IPS DF 6.9 (cell line): Measurements from ENCODE around the gene UBE2QL1.
"Not testable (repeated sequence)": the region's sequence is repeated elsewhere in the genome, so short reads cannot be mapped to it uniquely, and the experiment has no call there.

Experiments
- DNase-seq: peaks from one replicate; pipeline ENCODE4 v3.0.0-alpha.2; 2013; ENCODE audit warnings: low read depth, low spot score
- H3K27ac ChIP-seq: one replicate; pipeline ENCODE4 v1.5.1; 2013; ENCODE audit warnings: low read length, control low read depth
- H3K27me3 ChIP-seq: 2 replicates; pipeline ENCODE4 v1.6.1; 2013; ENCODE audit warnings: mild to moderate bottlenecking, low read length; ENCODE audit not compliant: control insufficient read depth, insufficient read depth
- H3K36me3 ChIP-seq: 2 replicates; pipeline ENCODE4 v1.6.1; 2013; ENCODE audit warnings: low read length; ENCODE audit not compliant: control insufficient read depth, insufficient read depth
- H3K4me1 ChIP-seq: 2 replicates; pipeline ENCODE4 v1.6.1; 2013; ENCODE audit warnings: low read length; ENCODE audit not compliant: control insufficient read depth, insufficient read depth
- H3K4me3 ChIP-seq: 2 replicates; pipeline ENCODE4 v1.5.1; 2013; ENCODE audit warnings: mild to moderate bottlenecking, low read length
- H3K9me3 ChIP-seq: 2 replicates; pipeline ENCODE4 v1.6.1; 2013; ENCODE audit warnings: low read length, inconsistent platforms; ENCODE audit not compliant: control insufficient read depth, insufficient read depth
- WGBS: extraction: QIAGEN DNeasy Blood & Tissue Kit; methylation state at CpG from one replicate; pipeline ENCODE4 v1.1.7; 2013; ENCODE audit warnings: mixed read lengths, missing lambda C conversion rate; ENCODE audit not compliant: insufficient read length, insufficient coverage; 5-methylcytosine and 5-hydroxymethylcytosine counted together

The UBE2QL1 gene

GRCh38 chr5:6505783-6506557, 57.3 kb downstream of the UBE2QL1 start:
- Histone ChIP-seq H3K27ac (no peak overlapping the region), H3K36me3 (no peaks in the 10 kb centered on the region)

GRCh38 chr5:6506611-6507010, 58.0 kb downstream of the UBE2QL1 start:
- H3K36me3 ChIP-seq: no peaks in the 10 kb centered on the region
- H3K27me3 ChIP-seq: no peaks in the 10 kb centered on the region
- no peak overlapping the region for H3K4me3 ChIP-seq
- no peaks in the 10 kb centered on the region for H3K4me1 ChIP-seq
- H3K9me3 ChIP-seq: no peaks in the 10 kb centered on the region
- no CpG with 5 or more reads among the region's 16 CpGs for WGBS
- DNase-seq: no peak
- H3K27ac ChIP-seq: no peak overlapping the region

More at GRCh38 chr5:6505783-6506557, 57.3 kb downstream of the UBE2QL1 start:
- Histone ChIP-seq H3K9me3 (no peaks in the 10 kb centered on the region), H3K4me1 (no peaks in the 10 kb centered on the region), H3K4me3 (no peak overlapping the region), H3K27me3 (no peaks in the 10 kb centered on the region)
- WGBS: no CpG with 5 or more reads among the region's 11 CpGs
- no peak for DNase-seq

- no peaks in the 10 kb centered on the region for H3K27me3 ChIP-seq
- no CpG with 5 or more reads among the region's 11 CpGs for WGBS
- no peaks in the 10 kb centered on the region for H3K9me3 ChIP-seq
- H3K27ac ChIP-seq: no peak overlapping the region
- H3K4me1 ChIP-seq: no peaks in the 10 kb centered on the region
- H3K4me3 ChIP-seq: no peak overlapping the region
- DNase-seq: no peak
- H3K36me3 ChIP-seq: no peaks in the 10 kb centered on the region
Observed at GRCh38 chr5:6508931-6509330, 60.3 kb downstream of the UBE2QL1 start.

- no peaks in the 10 kb centered on the region for H3K9me3 ChIP-seq
- H3K27ac ChIP-seq: no peak overlapping the region
- no peaks in the 10 kb centered on the region for H3K36me3 ChIP-seq
- H3K4me1 ChIP-seq: no peaks in the 10 kb centered on the region
- no peaks in the 10 kb centered on the region for H3K27me3 ChIP-seq
- H3K4me3 ChIP-seq: no peak overlapping the region
- no peak for DNase-seq
- WGBS: no CpG with 5 or more reads among the region's 2 CpGs
Observed at GRCh38 chr5:6510132-6510531, 61.5 kb downstream of the UBE2QL1 start.

- H3K4me3 ChIP-seq: no peak overlapping the region
- DNase-seq: no peak
- H3K27me3 ChIP-seq: no peaks in the 10 kb centered on the region
- no peaks in the 10 kb centered on the region for H3K36me3 ChIP-seq
- H3K9me3 ChIP-seq: no peaks in the 10 kb centered on the region
- no peaks in the 10 kb centered on the region for H3K4me1 ChIP-seq
- no CpG with 5 or more reads among the region's 4 CpGs for WGBS
- no peak overlapping the region for H3K27ac ChIP-seq
Observed at GRCh38 chr5:6510973-6511372, 62.3 kb downstream of the UBE2QL1 start.

- H3K27ac ChIP-seq, H3K36me3 ChIP-seq, H3K4me3 ChIP-seq, H3K4me1 ChIP-seq, DNase-seq, H3K9me3 ChIP-seq, H3K27me3 ChIP-seq: not testable (repeated sequence)
- 100% methylated on average over 1 of the region's 5 CpGs for WGBS
Observed at GRCh38 chr5:6515812-6516211, 67.2 kb downstream of the UBE2QL1 start.

GRCh38 chr5:6516823-6517222, 68.2 kb downstream of the UBE2QL1 start:
- Histone ChIP-seq H3K27ac (no peak overlapping the region), H3K4me1 (no peaks in the 10 kb centered on the region), H3K9me3 (no peaks in the 10 kb centered on the region), H3K4me3 (no peak overlapping the region), H3K27me3 (no peaks in the 10 kb centered on the region), H3K36me3 (no peaks in the 10 kb centered on the region)
- DNase-seq: no peak
- no CpG with 5 or more reads among the region's 4 CpGs for WGBS

- no peaks in the 10 kb centered on the region for H3K4me1 ChIP-seq
- H3K4me3 ChIP-seq: no peak overlapping the region
- no CpG with 5 or more reads among the region's 6 CpGs for WGBS
- no peaks in the 10 kb centered on the region for H3K36me3 ChIP-seq
- no peaks in the 10 kb centered on the region for H3K9me3 ChIP-seq
- H3K27me3 ChIP-seq: no peaks in the 10 kb centered on the region
- DNase-seq: no peak
- H3K27ac ChIP-seq: no peak overlapping the region
Observed at GRCh38 chr5:6517510-6517909, 68.9 kb downstream of the UBE2QL1 start.

- Histone ChIP-seq H3K9me3 (no peaks in the 10 kb centered on the region), H3K4me3 (no peak overlapping the region), H3K27ac (no peak overlapping the region), H3K36me3 (no peaks in the 10 kb centered on the region), H3K27me3 (no peaks in the 10 kb centered on the region), H3K4me1 (no peaks in the 10 kb centered on the region)
- no CpG with 5 or more reads among the region's 9 CpGs for WGBS
- DNase-seq: no peak
Observed at GRCh38 chr5:6518298-6519057, 69.8 kb downstream of the UBE2QL1 start.

- Histone ChIP-seq H3K4me1 (no peaks in the 10 kb centered on the region), H3K9me3 (no peaks in the 10 kb centered on the region), H3K4me3 (no peak overlapping the region), H3K36me3 (no peaks in the 10 kb centered on the region), H3K27me3 (no peaks in the 10 kb centered on the region), H3K27ac (no peak overlapping the region)
- WGBS: no CpG with 5 or more reads among the region's 5 CpGs
- DNase-seq: no peak
Observed at GRCh38 chr5:6520201-6520600, 71.5 kb downstream of the UBE2QL1 start.
